GM18519 (cell line): ENCODE measurements around the gene FAT2.

ENCODE experiments used
- ATAC-seq: cut with Tn5 transposase; IDR thresholded peaks from one replicate; pipeline ENCODE4 v1.9.1; 2021; ENCODE audit warnings: mild to moderate bottlenecking, moderate library complexity; ENCODE audit not compliant: unreplicated experiment, low FRiP score

FAT2 gene, protein sequence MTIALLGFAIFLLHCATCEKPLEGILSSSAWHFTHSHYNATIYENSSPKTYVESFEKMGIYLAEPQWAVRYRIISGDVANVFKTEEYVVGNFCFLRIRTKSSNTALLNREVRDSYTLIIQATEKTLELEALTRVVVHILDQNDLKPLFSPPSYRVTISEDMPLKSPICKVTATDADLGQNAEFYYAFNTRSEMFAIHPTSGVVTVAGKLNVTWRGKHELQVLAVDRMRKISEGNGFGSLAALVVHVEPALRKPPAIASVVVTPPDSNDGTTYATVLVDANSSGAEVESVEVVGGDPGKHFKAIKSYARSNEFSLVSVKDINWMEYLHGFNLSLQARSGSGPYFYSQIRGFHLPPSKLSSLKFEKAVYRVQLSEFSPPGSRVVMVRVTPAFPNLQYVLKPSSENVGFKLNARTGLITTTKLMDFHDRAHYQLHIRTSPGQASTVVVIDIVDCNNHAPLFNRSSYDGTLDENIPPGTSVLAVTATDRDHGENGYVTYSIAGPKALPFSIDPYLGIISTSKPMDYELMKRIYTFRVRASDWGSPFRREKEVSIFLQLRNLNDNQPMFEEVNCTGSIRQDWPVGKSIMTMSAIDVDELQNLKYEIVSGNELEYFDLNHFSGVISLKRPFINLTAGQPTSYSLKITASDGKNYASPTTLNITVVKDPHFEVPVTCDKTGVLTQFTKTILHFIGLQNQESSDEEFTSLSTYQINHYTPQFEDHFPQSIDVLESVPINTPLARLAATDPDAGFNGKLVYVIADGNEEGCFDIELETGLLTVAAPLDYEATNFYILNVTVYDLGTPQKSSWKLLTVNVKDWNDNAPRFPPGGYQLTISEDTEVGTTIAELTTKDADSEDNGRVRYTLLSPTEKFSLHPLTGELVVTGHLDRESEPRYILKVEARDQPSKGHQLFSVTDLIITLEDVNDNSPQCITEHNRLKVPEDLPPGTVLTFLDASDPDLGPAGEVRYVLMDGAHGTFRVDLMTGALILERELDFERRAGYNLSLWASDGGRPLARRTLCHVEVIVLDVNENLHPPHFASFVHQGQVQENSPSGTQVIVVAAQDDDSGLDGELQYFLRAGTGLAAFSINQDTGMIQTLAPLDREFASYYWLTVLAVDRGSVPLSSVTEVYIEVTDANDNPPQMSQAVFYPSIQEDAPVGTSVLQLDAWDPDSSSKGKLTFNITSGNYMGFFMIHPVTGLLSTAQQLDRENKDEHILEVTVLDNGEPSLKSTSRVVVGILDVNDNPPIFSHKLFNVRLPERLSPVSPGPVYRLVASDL (N-terminal part only)

DNA sequence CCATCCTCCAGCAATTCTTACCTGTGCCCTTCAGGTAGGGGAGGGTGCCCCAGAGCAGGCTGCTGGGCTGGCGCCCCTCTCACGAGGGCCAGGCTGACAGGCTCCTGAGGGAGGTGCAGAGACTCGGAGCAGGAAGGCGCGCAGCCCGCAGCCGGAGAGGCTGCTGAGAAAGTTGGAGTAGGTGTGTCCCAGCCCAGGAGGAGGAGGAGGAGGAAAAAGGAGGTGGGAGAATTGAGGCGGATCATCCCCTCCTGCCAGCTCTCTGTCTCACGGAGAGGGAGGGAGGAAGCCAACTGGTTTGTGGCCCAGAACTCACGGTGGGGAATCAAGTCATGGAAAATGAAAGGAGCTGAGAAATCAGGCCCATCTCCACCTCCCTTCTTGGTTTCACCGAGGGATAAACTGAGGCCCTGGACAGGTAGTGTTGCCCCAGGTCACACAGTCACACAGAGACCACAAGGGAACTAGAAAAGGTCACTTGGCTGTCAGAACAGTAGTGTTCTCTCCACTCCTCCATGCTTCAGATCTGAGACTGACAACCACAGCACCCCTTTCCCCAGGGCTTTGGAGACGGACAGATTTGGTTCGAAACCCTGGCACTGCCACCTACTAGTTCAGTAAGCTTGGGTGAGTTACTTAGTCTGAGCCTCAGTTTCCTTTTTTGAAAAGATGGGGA, at the start of gene FAT2:
Gene FAT2 (minus strand): TSS at position 188 of the 676 bp plus-strand sequence. CDS start 22,400 bp downstream, outside the sequence.
- ATAC-seq, result no peak

DNA sequence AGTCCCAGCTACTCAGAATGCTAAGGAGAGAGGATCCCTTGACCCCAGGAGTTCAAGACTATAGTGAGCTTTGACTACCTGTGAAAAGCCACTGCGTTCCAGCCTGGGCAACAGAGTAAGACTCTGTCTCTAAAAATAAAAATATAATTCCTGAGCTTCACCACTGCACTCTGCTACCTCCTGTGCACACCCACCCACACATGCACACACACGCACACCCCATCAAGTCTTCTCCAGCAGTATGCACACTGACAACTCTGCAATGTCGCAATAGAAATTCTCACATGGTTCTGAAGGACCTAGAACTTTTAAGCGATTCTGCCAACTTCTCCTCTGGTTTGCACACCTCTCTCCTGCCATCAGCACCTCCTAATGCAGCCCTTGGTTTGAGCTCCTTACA, 47.5 kb upstream of the FAT2 start:
- ATAC-seq, result no peak

DNA sequence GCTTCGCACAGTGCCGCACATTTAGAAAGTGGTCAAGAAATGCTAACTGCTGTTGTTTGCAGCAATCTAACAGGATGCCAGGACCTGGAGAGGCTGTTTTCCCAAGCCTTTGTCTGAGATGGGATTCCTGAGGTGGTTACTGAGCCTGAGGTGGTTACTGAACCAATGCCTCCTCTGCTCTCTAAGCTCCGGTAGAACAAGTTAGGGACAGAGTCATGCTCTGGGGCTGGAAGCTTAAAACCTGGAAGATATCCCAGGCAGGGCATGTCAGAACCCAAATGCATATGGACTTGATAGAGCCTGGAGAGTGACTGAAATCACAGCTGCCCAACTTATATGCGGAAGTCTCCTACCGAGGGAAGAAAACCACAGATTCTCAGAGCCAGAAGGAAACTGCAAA, 46.5 kb upstream of the FAT2 start:
- no peak for ATAC-seq

DNA sequence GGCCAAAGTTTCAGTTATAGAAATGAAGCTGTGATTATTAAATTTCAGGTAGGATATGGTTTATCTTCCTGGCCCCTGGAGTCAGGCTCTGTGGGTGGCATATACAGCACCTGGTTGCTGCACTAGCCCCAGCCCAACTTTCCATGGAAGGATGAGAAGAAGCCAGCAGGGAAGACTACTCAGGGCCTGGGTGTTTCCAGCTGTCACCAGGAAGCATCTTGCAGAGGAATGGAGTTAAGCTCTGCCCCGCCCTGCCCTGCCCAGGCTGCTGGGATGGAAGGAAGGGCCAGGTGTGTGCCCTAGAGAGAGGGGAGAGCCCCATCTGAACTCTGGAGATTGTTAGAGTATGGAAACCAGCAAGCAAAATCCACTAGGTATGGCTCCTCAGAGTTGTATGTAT, 42.8 kb upstream of the FAT2 start:
- ATAC-seq, result no peak

DNA sequence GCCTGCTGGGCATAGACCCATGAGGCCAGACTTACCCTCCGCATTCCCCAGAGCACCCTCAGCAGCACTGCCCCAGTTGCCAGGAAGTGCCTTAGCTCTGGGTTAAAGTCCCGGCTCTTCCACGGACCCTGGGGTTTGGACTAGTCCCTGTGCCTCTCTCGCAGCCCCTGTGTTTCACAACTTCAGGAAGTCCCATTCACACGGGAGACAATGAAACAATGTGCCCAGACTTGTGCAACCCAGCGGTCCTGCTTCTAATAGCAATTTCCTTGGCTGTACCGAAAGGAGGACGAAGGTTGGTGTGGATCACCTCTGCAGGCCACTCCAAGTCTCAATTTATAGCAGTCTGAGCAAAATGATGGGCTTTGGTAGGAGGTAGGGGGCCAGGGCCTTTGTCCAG, 41.8 kb upstream of the FAT2 start:
- no peak for ATAC-seq

DNA sequence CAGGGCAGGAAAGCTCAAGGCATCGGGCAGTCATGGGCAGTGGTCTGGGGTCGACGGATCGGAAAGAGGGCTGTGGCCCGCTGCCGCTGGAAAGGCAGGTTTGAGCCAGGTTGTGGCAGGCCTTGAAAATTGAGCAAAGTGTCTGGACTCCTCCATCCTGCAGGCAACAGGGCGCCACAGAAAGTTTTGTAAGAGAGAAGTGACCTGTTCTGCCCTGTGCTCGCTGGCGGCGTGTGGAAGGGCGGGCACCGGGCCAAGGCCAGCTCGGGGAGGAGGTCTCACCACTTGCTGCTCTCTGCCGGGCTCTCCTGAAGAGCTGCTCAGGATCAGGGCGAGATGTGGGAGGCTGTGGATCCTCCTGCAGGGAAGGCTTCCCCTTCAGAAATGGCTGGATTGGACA, 41.4 kb upstream of the FAT2 start:
- no peak for ATAC-seq

DNA sequence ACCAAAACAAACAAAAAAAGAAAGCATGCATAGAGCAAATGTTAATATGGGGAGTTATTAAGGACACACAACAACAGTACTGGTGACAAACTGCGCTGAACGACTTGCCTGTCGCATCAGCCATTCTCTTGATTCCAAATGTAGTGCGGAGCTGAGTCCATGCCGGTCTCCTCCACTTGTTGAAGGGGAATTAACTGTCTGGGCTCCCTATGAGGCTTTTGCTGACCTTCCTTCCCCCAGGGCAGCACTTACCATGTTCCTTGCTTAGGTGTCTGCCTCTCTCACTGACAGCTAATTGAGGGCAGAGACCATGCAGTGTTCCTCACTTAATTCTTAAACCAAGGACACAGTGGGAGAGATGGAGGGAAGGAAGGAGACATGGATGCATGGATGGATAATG, 40.8 kb upstream of the FAT2 start:
- ATAC-seq, result no peak

DNA sequence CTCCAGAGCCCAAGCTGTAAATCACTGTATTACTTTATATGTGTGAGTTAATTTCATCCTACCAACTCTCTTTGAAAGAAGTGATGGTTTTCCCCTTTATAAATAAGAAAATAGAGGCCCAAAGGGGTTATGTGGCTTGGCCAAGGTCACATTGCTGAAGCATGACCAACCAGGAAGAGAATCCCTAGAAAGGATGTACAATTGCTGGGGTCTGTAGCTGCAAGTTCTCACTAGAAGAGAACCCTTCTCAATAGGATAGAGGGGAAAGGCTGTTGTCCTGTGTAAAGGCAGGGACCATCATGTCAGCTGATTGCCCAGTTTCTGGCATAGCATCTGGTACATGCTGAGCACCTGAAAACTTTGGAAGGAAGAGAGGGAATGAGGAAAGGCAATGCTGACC, 39.0 kb upstream of the FAT2 start:
- ATAC-seq, result no peak

DNA sequence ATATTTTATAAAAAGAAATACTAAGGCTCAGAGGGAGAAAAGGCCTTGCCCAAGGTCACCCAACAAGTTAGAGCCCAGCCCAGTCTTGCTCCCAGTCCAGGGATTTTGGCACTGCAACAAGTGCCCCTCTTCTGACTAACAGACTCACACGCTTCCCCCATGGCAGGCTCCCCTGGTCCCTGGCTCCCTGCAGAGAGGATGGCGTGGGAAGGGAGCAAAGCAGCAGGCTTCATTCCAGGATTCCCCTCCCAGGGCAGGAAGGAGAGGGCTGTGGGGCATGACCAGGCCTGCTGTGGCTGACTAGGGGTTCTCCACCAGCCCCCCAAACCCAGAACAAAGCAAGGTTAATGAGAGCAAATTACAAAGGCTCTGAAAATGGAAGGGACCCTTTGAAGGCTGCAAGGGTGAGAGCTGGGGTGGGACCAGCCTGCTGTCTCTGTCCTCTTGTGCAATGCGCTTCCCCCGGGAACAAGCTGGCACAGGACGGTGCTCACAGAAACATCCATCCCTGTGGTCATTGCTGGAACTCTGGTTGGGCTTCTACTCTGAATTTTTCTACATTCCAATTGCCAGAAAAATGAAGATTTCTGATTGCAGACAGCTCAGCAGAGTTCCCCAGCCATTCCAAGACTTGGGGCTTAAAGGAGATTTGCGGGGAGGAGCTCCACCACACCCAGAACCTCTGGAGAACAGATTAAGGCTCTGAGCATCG, 37.1 kb upstream of the FAT2 start:
- ATAC-seq, result no peak

DNA sequence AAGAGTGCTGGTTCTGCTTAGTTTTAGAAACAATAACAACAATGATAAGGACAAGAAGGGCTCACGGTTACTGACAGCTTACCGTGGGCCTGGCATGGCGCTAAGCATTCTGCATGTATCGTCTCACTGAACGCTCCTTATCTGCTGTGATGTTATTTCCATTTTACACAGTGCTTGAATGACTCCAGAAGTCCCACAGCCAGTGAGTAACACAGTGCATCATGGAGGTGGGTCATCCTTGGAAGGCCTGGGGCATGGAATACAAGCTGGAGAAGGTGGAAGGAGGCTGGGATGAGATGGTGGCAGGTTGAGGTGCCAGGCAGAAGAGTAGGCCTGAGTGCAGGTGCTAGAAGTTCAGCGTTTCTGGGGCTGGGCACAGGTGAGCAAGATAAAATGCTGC, 36.5 kb upstream of the FAT2 start:
- ATAC-seq, result no peak

DNA sequence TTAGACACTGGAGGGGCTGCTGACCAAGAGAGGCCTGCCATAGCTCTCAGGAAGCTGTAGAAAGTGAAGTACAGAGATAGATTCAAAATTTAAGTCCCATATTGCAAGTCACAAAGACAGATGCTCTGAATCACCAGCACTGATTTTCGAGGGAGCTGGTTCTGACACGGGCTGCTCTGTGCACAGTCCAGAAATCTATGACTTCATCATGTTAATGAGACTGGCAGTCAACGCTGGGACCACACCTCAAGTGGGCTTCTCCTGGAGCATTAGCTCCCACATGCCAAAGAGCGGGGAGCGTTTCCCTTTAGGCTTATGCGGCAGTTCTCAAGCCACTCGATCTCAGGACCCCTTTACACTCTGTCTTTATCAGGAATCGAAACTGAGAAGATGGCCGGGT, 34.2 kb upstream of the FAT2 start:
- ATAC-seq, result no peak

DNA sequence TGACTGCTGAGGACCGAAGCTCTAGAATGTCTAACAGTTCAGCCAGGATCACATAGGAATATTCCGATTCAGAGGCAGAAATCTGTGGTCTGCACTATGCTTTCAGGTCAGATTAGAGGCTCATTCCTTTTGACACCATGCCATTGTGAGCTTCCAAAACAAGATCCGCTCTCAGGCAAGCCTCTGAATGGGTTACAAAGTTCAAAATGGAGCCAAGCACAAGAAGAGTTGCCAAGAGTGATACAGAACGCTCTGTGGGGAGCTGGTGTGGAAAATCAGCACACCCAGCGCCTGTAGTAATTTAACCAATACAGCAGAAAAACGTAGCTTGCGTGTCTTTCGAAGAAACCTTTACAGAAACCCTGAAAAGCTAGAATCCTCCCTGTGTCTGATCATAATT, 33.3 kb upstream of the FAT2 start:
- ATAC-seq, result no peak

DNA sequence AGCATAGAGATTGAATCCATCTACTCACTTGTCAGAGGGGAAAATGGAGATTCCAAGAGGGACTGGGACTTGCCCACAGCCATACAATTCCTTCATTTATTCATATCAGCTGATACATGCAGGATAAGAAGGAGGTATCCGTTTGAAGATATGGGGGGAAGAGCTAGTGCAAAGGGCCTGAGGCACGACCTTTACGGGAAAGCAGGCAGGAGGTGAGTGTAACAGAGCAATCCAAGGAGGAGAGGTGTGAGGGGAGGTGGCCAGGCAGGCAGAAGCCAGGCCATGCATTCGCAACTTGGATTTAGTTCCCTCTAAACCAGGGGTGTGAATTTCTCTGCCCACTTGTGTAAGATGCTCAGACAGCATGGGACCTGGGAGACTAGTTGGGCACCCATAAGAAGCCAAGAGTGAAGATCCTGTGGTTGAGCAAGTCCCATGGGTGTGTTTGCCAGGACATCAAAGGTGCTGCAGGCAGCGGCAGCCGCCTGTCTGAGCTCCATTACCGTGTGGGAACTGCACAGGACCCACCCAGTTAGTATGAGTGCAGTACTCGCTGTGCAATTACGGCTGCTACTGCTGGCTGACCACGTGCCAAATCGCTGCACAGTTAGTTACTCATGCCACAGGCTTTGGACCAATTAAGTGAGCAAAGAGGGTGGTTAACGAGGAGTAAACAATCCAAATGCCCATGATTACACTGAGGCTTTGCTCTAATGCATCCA, 31.4 kb upstream of the FAT2 start:
- no peak for ATAC-seq

DNA sequence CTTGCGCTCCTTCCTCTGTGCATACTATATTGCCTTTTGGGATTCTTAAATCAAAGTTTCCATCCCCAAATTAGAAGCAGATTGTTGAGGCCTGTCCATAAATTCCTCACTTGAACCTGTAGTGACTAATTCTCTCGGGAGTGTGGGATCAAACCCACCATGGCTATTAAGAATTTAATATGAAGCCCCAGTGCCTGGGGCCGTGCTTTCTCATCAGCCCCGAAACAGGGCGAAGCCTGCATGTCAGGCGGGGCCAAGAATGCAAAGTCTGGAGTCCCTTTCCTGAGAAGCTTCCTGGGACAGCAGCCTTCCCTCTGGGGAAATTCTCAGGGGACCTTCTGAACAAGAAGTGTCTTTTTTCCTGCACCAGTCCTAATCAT, 29.3 kb upstream of the FAT2 start:
- no peak for ATAC-seq

DNA sequence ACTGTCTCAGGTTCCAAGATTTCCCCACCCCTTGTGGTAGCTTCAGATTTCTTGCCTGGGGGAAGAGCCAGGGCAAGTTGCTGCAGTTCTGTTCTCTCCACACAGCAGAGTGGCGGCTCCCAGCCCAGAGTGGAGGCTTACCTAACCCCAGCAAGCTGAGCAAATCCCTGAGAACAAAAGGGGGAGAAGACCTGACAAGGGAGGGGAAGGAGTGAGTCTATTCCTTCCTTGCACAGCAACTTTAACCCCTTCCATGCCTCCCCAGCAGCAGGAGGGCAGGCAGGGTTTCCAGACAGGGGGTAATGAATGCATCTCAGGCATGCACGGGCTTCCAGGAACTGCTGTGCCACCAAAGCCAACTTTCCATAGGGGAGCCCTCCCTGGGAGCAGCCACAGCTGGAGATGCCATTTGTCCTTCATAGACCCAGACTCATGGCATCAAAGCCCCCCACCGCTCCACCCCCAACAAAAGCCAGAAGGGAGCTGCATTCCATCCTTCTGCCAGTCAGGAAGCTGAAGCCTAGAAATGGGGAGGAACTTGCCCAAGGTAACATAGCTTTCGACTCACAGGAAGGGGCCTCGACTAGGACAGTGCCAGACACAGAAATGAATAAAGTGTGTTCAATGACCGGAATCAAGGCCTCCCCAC, 28.8 kb upstream of the FAT2 start:
- no peak for ATAC-seq

DNA sequence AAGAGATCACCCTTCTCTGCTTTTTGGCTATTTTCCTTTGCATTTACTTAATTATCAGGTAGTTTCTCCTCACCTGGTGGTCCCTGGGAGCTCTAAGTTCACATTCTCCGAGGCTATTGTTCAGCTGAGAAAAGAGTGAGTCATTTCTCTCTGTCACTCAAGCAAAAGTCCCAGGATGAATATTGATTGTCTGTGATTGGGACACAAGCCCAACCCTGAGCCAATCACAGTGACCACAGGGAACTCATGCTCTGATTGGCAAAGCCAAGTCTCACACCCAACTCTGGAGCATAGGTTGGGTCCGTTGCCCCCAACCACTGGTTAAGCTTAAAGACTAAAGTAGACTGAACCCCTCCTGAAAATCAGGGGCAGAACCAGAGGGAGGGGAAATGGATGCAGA, 27.8 kb upstream of the FAT2 start:
- no peak for ATAC-seq

DNA sequence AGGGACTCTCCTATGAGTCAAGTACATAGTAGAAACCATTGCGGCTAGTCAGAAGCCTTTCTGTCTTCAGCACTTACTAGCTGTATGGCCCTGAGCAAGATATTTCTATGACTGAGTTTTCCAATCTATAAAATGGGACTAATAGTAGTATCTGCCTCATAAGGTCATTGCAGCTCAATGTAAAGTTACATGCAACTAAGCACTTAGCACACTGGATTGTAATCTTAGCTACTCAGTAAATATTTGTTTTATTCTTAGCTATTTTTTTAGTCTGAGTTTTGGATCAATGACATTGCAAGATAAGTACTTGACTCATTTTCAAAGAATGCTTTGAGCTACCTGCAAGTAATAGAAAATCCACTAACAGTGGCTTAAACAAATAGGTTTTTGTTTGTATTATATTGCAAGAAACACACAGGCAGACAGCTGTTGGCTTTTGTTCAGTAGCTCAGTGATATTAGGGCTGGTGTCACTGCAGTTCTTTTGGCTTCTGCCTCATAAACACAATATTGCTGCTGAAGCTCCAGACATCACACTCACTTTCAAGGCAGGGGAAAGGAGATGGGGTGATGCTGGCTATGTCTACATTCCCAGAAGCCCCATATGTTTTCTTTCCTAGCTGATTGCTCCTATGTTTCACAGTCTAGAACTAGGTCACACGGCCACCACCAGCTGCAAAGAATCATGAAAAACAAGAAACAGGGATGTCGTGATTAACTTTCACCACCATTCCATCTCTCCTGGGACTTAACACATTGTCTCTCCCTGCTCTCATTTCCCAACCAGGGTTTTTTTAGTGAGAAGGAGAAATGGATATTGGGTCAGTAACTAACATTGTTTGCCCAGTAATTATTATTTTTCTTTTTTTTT, 26.9 kb upstream of the FAT2 start:
- ATAC-seq, result no peak

DNA sequence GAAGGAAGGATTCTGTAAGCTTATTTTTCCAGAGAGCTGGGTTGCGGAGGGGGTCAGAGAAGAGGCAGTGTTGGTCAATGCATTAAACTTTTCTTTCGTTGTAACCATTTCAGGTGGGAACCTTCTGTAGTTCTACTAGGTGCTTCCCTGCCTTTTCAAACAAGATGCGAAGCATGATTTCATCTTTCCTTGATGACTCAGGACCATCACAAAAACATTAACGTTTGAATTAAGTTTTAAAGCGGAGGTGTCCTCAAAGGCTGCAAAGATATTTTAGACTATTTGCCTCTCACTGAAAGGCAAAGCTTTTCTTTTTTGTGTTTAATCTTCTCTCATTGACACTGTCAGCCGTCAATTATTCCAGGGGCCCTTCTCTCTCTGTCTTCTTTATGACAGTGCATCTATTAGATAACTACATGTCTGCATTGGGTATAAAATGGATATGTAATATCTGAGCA, 26.3 kb upstream of the FAT2 start:
- no peak for ATAC-seq
